ENCODE data around the gene TRAF2.

The TRAF2 gene

GRCh38 chr9:136899196-136899595 is 12.9 kb downstream of the TRAF2 start:
- DNase-seq = no peak
- Mint-ChIP-seq H3K36me3 (peaks cover 42% of the 10 kb centered on the region), H3K27ac (peak overlapping the region; percentile 68), H3K4me3 (no peak overlapping the region), H3K27me3 (no peaks in the 10 kb centered on the region), H3K9me3 (no peaks in the 10 kb centered on the region), H3K4me1 (peaks cover 45% of the 10 kb centered on the region)
- CTCF ChIA-PET = no interaction called here

- no peak for DNase-seq
- CTCF ChIA-PET = interaction anchor here (0.7 kb wide), 1 partner anchor 18 kb away, joined by 5 read pairs; no protein-coding TSS in a partner anchor
- Mint-ChIP-seq H3K4me3 (no peak overlapping the region), H3K27ac (peak overlapping the region; percentile 30), H3K27me3 (no peaks in the 10 kb centered on the region), H3K36me3 (peaks cover 39% of the 10 kb centered on the region), H3K4me1 (peaks cover 45% of the 10 kb centered on the region), H3K9me3 (no peaks in the 10 kb centered on the region)
These were observed 14.2 kb downstream of the TRAF2 start for GRCh38 chr9:136900556-136900955.

GRCh38 chr9:136900988-136901515 is 14.7 kb downstream of the TRAF2 start:
- Mint-ChIP-seq H3K4me1 (peaks cover 45% of the 10 kb centered on the region), H3K27me3 (no peaks in the 10 kb centered on the region), H3K4me3 (no peak overlapping the region), H3K27ac (peak overlapping the region; percentile 96), H3K9me3 (no peaks in the 10 kb centered on the region), H3K36me3 (peaks cover 40% of the 10 kb centered on the region)
- no peak for DNase-seq
- CTCF ChIA-PET = interaction anchor here (0.7 to 1.6 kb wide), 3 partner anchors 19 to 107 kb away, joined by 5 to 7 read pairs (median 6); no protein-coding TSS in a partner anchor

GRCh38 chr9:136901516-136902258 is 15.4 kb downstream of the TRAF2 start:
- Mint-ChIP-seq H3K27me3 (no peaks in the 10 kb centered on the region), H3K27ac (peak overlapping the region; percentile 96), H3K9me3 (no peaks in the 10 kb centered on the region), H3K4me1 (peaks cover 45% of the 10 kb centered on the region), H3K36me3 (peaks cover 44% of the 10 kb centered on the region), H3K4me3 (peak overlapping the region; percentile 24)
- CTCF ChIA-PET = interaction anchor here (0.7 to 2.1 kb wide), 5 partner anchors 20 to 115 kb away, joined by 3 to 8 read pairs (median 6); partner anchors contain the start of gene AJM1
- DNase-seq = peak; percentile 82

GRCh38 chr9:136902259-136902821 is 16.0 kb downstream of the TRAF2 start:
- Mint-ChIP-seq H3K27me3 (no peaks in the 10 kb centered on the region), H3K27ac (peak overlapping the region; percentile 96), H3K9me3 (no peaks in the 10 kb centered on the region), H3K4me1 (peaks cover 40% of the 10 kb centered on the region), H3K4me3 (peak overlapping the region; percentile 26), H3K36me3 (peaks cover 45% of the 10 kb centered on the region)
- CTCF ChIA-PET = interaction anchor here (0.7 to 2.1 kb wide), 5 partner anchors 20 to 116 kb away, joined by 3 to 8 read pairs (median 6); partner anchors contain the start of gene AJM1
- DNase-seq = peak; percentile 84

- Mint-ChIP-seq H3K27ac (peak overlapping the region; percentile 96), H3K36me3 (peaks cover 48% of the 10 kb centered on the region), H3K9me3 (no peaks in the 10 kb centered on the region), H3K27me3 (no peaks in the 10 kb centered on the region), H3K4me1 (peaks cover 40% of the 10 kb centered on the region), H3K4me3 (no peak overlapping the region)
- CTCF ChIA-PET = interaction anchor here (1.3 to 2.1 kb wide), 3 partner anchors 21 to 61 kb away, joined by 3 to 8 read pairs (median 7); partner anchors contain the start of gene AJM1
- DNase-seq = no peak
These were observed 16.8 kb downstream of the TRAF2 start for GRCh38 chr9:136903041-136903554.

- H3K4me3 Mint-ChIP-seq = no peak overlapping the region
- H3K9me3 Mint-ChIP-seq = no peaks in the 10 kb centered on the region
- H3K27ac Mint-ChIP-seq = peak overlapping the region; percentile 19
- peaks cover 21% of the 10 kb centered on the region for H3K4me1 Mint-ChIP-seq
- peaks cover 47% of the 10 kb centered on the region for H3K36me3 Mint-ChIP-seq
- CTCF ChIA-PET = no interaction called here
- no peak for DNase-seq
- no peaks in the 10 kb centered on the region for H3K27me3 Mint-ChIP-seq
These were observed 19.9 kb downstream of the TRAF2 start for GRCh38 chr9:136906266-136906665.

- Mint-ChIP-seq H3K4me3 (no peak overlapping the region), H3K4me1 (peaks cover 11% of the 10 kb centered on the region), H3K27me3 (no peaks in the 10 kb centered on the region), H3K27ac (no peak overlapping the region), H3K9me3 (no peaks in the 10 kb centered on the region), H3K36me3 (peaks cover 40% of the 10 kb centered on the region)
- CTCF ChIA-PET = no interaction called here
- no peak for DNase-seq
These were observed 20.9 kb downstream of the TRAF2 start for GRCh38 chr9:136907011-136907914.

- DNase-seq = no peak
- CTCF ChIA-PET = interaction anchor here (0.7 to 1.0 kb wide), 2 partner anchors 10 to 17 kb away, joined by 3 read pairs; no protein-coding TSS in a partner anchor
- no peaks in the 10 kb centered on the region for H3K9me3 Mint-ChIP-seq
- H3K27ac Mint-ChIP-seq = peak overlapping the region; percentile 72
- no peak overlapping the region for H3K4me3 Mint-ChIP-seq
- H3K36me3 Mint-ChIP-seq = peaks cover 36% of the 10 kb centered on the region
- H3K4me1 Mint-ChIP-seq = no peaks in the 10 kb centered on the region
- no peaks in the 10 kb centered on the region for H3K27me3 Mint-ChIP-seq
These were observed 24.0 kb downstream of the TRAF2 start for GRCh38 chr9:136910197-136910900.

GRCh38 chr9:136910901-136911245 is 24.6 kb downstream of the TRAF2 start:
- no peak for DNase-seq
- peak overlapping the region; percentile 72 for H3K27ac Mint-ChIP-seq
- H3K36me3 Mint-ChIP-seq = peaks cover 39% of the 10 kb centered on the region

GRCh38 chr9:136913701-136914438 is 27.6 kb downstream of the TRAF2 start:
- peaks cover 45% of the 10 kb centered on the region for H3K36me3 Mint-ChIP-seq
- no peak overlapping the region for H3K4me3 Mint-ChIP-seq
- H3K27ac Mint-ChIP-seq = no peak overlapping the region
- no peaks in the 10 kb centered on the region for H3K9me3 Mint-ChIP-seq
- H3K27me3 Mint-ChIP-seq = no peaks in the 10 kb centered on the region
- CTCF ChIA-PET = no interaction called here
- peaks cover 3% of the 10 kb centered on the region for H3K4me1 Mint-ChIP-seq
- no peak for DNase-seq

More at GRCh38 chr9:136910901-136911245, 24.6 kb downstream of the TRAF2 start:
- CTCF ChIA-PET = interaction anchor here (0.7 kb wide), 1 partner anchor 16 kb away, joined by 3 read pairs; no protein-coding TSS in a partner anchor
- no peaks in the 10 kb centered on the region for H3K27me3 Mint-ChIP-seq
- peaks cover under 1% of the 10 kb centered on the region for H3K4me1 Mint-ChIP-seq
- no peak overlapping the region for H3K4me3 Mint-ChIP-seq
- H3K9me3 Mint-ChIP-seq = no peaks in the 10 kb centered on the region

GRCh38 chr9:136915632-136916329 is 29.5 kb downstream of the TRAF2 start:
- peaks cover 46% of the 10 kb centered on the region for H3K36me3 Mint-ChIP-seq
- no peak overlapping the region for H3K4me3 Mint-ChIP-seq
- H3K9me3 Mint-ChIP-seq = no peaks in the 10 kb centered on the region
- H3K27ac Mint-ChIP-seq = no peak overlapping the region
- peaks cover 3% of the 10 kb centered on the region for H3K4me1 Mint-ChIP-seq
- DNase-seq = no peak
- no peaks in the 10 kb centered on the region for H3K27me3 Mint-ChIP-seq
- CTCF ChIA-PET = no interaction called here
